Mesenteric fat pad (tissue), 1 donor: ENCODE results near the gene EPS15. TPM values are rescaled to one million over a fixed set of nuclear protein-coding genes. Genes with fewer than 3 reads are reported as not detected.
"Not testable (repeated sequence)": the region's sequence is repeated elsewhere in the genome, so short reads cannot be mapped to it uniquely, and the experiment has no call there.

ENCODE experiments used
- DNase-seq: peaks from one replicate; pipeline ENCODE4 v3.0.0-alpha.2; 2020; ENCODE audit warnings: low spot score
- total RNA-seq: library from RNA; stranded (reverse); fragmentation: NEBNext Ultra II Directional; extraction: Animal tissue kit (Norgen Biotek cat#: 25700); gene quantifications from one replicate; pipeline ENCODE4 v1.2.1, GENCODE V29; 2021
- donor health status: DM: yes; HTN: yes; CAD: no.

The EPS15 gene
- total RNA-seq, 1 donor from 2014 or later = 98.9 TPM

DNA sequence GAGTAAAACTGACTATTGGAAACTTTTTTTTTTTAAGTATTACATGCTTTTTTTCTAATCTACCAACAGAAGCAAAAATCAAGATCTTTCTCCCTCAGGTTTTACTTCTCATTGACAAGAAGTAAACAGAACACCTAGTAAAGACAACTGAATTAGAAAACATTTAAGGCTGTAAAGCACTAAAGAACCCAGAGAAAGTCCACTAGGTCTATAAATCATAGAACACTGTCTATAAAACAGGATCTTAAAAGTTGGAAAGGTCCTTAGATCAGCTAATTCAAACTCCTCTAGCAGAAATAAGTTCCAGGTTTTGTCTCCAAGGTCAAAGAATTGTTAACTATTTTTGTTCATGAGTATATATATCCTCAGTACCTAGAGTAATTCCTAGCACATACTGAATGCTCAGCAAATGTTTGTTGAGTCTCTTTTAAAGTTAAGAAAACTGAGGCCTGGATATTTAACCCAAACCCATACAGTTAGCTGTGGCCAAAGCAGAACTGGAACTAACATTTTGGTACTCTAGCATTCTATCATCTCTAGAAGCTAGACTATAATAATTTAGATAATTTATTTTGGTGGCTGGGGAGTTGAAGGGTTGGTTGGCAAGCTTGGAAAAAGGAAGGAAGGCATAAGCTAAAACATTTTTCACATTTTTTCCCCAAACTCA, 3.0 kb downstream of the EPS15 start:
- DNase-seq = no peak

DNA sequence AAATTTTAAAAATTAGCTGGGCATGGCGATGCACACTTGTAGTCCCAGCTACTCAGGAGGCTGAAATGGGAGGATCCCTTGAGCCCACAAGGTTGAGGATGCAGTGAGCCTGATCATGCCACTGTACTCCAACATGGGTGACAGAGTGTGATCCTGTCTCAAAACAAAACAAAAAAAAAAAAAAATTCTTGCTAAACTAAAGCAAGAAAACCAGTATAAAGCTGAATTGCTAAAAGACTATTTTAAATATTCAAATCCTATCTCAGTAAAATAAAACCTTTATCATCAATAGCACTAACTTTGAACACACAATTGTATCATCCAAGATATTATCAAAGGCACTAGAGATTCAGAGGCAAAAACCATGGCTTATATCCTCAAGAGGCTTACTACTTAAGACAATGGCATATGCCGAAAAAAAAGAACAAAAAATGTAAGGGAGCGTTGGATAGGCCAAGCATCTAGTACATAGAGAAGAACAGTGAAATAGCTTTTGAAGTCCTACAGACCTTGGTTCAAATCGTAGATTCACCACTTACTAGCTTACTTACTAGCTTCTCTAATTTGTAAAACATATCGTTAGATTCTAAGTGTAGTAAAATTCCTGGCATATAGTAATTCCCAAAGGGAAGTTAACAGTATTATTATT, 3.6 kb downstream of the EPS15 start:
- no peak for DNase-seq

- DNase-seq = no peak
Measured at GRCh38 chr1:51514733-51515132, 4.3 kb downstream of the EPS15 start.

DNA sequence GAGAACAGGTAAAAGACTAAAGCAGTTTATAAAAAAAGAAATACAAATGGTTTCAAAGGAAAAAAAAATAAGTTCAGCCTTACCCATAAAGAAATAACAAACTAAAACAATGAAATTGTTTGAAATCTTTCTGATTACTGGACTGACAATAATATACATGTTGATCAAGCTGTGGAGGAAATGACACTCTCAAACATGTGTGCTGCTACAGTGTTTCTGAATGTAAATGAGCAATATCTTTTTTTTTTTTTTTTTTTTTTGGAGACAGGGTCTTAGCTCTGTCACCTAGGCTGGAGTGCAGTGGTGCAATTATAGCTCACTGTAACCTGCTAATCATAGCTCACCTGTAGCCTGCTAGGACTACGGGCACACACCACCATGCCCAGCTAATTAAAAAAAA, 6.5 kb downstream of the EPS15 start:
- DNase-seq = no peak

- no peak for DNase-seq
Measured at GRCh38 chr1:51512120-51512519, 6.9 kb downstream of the EPS15 start.

- no peak for DNase-seq
Measured at GRCh38 chr1:51509773-51510172, 9.3 kb downstream of the EPS15 start.

DNA sequence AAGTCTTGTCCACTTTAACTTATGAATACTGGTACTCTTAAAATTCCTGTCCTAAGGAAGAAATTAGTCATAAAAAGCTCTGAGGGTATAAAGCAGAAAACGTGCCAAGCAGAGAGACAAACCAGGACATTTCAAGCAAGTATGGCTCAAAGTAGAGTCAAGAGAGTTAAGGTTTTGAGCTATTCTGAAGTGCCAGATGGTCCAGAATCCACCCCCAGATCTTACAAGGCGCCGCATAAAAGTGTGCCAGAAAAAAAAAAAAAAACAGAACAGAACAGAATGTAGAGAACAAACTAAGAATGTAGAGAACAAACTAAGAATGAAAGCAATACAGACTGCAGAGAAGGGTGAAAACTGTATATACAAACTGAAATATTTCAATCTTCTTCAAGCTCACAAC, 12.5 kb downstream of the EPS15 start:
- DNase-seq = no peak

DNA sequence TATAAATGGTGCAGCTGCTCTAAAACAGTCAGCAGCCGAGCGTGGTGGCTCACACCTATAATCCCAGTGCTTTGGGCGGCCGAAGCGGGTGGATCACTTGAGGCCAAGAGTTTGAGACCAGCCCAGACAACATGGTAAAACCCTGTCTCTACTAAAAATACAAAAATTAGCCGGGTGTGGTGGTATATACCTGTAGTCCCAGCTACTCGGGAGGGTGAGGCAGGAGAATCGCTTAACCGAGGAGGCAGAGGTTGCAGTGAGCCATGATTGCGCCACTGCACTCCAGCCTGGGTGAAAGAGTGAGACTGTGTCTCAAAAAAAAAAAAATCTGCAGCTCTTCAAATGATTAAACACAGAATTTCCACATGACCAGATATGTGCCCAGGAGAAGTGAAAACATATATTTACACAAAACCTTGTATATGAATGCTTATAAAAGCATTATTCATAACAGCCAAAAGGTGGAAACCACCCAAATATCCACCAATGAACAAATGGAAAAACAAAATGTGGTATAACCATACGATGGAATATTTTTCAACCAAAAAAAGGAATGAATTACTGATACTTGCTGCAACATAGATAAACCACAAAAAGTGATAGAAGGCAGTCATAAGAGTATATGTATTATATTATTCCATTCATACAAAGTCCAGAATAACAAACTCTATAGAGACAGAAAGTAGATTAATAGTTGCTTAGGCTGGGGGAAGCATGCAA, 14.1 kb downstream of the EPS15 start:
- DNase-seq = no peak

DNA sequence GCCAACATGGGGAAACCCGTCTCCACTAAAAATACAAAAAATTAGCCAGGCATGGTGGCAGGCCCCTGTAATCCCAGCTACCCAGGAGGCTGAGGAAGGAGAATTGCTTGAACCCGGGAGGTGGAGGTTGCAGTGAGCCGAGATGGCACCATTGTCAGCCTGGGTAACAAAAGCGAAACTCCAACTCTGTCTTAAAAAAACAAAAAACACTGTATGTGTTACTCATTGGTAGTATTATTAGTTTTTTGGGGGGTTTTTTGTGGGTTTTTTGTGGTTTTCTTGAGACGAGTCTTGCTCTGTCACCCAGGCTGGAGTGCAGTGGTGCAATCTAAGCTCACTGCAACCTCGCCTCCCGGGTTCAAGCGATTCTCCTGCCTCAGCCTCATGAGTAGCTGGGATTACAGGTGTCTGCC, 17.8 kb downstream of the EPS15 start:
- DNase-seq = not testable (repeated sequence)

DNA sequence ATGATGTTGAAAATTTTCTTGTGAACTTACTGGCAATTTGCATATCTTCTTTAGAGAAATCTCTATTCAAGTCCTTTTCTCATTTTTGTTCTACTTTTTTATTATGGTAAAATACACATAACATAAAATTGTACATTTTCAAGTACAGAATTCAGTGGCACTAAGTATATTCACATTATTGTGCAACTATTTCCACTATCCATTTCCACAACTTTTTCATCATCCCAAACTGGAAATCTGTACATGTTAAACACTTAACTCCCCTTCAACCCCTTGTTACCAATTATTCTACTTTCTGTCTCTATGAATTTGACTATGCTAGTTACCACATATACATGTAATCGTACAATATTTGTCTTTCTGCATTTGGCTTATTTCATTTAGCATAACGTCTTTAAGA, 19.4 kb downstream of the EPS15 start:
- no peak for DNase-seq

DNA sequence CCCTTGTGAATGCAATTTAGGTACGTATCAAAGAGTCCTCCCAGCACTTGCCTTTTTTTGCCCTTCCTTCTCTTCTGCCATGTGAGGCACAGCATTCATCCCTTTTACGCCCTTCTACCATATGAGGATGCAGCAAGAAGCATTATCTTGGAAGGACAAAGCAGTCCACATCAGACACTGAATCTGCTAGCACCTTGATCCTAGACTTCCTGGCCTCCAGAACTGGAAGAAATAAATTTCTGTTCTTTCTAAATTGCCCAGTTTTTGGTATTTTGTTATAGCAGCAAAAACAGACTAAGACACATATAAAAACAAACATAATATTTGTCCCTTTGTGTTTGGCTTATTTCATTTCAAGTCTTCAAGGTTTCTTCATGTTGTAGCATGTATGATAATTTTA, 20.1 kb downstream of the EPS15 start:
- no peak for DNase-seq

DNA sequence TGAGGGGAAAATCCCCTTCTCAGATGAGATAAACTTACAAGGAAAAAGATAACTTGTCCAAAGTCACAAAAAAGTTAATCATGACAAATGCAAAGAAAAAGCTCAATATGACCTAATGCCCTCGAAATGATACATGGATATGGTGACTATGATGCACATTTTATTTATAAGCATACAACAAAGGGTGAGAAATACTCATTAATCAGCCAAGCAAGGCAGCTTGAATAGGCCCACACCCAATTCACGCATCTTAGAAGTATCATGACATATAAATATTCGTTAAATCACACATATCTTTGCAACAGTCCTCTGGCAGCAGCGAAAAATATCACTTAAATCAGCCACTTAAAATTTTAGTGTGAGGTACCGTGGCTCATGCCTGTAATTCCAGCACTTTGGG, 21.7 kb downstream of the EPS15 start:
- DNase-seq = no peak

DNA sequence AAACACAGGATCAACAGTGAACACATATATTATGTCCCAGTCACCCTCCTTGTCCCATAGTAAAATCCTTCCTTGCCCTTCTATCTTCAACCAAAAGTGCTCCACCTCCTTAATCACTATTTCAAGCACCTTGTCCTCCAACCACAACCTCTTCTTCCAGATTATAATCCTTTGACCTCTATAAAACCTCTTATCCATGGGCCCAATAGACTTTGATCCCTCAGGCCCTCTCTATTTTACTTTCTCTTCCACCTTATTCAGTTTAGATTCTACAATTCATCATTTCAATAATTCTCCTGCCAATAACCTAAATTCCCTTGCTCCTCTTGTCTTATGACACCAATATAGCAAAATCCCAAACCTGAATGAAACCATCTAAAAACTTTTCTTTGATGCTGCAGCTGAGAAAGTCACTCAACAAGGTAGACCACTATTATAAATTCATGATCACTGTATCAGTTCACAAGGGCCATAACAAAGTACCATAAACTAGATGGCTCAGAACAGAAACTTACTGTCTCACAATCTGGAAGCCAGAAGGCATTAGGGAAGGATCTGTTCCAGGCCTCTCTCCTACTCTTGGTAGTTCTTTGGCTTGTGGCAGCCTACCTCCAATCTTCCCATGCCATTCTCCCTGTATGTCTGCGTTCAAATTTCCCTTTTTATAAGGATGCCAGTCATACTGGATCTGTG, 24.8 kb downstream of the EPS15 start:
- DNase-seq = no peak

GRCh38 chr1:51491166-51491981, 27.7 kb downstream of the EPS15 start:
- DNase-seq = no peak

- no peak for DNase-seq
Measured at GRCh38 chr1:51489472-51489871, 29.6 kb downstream of the EPS15 start.

- no peak for DNase-seq
Measured at GRCh38 chr1:51488372-51489050, 30.6 kb downstream of the EPS15 start.

GRCh38 chr1:51487628-51488027, 31.4 kb downstream of the EPS15 start:
- DNase-seq = no peak

GRCh38 chr1:51484591-51484990, 34.5 kb downstream of the EPS15 start:
- no peak for DNase-seq

- no peak for DNase-seq
Measured at GRCh38 chr1:51482881-51483280, 36.2 kb downstream of the EPS15 start.

DNA sequence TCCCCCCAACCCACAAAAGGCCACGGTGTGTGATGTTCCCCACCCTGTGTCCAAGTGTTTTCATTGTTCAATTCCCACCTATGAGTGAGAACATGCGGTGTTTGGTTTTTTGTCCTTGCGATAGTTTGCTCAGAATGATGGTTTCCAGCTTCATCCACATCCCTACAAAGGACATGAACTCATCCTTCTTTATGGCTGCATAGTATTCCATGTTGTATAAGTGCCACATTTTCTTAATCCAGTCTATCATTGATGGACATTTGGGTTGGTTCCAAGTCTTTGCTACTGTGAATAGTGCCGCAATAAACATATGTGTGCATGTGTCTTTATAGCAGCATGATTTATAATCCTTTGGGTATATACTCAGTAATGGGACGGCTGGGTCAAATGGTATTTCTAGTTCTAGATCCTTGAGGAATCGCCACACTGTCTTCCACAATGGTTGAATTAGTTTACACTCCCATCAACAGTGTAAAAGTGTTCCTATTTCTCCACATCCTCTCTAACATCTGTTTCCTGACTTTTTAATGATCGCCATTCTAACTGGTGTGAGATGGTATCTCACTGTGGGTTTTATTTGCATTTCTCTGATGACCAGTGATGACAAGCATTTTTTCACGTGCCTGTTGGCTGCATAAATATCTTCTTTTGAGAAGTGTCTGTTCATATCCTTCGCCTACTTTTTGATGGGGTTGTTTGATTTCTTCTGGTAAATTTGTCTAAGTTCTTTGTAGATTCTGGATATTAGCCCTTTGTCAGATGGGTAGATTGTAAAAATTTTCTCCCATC, 44.0 kb downstream of the EPS15 start:
- DNase-seq = not testable (repeated sequence)
